Ishikawa (cell line): ENCODE data around the gene FGD3.
A peak's percentile ranks its signal among the peaks of the same experiment; 100 is the strongest.

Experiments used
- CEBPB ChIP-seq: IDR thresholded peaks from 2 replicates; pipeline ENCODE4 v1.6.1; 2012
- CREB1 ChIP-seq: IDR thresholded peaks from 2 replicates; pipeline ENCODE4 v1.6.1; 2012; ENCODE audit warnings: low read depth
- EGR1 ChIP-seq: IDR thresholded peaks from 2 replicates; pipeline ENCODE4 v1.6.1; 2012
- EP300 ChIP-seq: IDR thresholded peaks from 2 replicates; pipeline ENCODE4 v1.6.1; 2012; ENCODE audit warnings: borderline replicate concordance
- FOXM1 ChIP-seq: IDR thresholded peaks from 2 replicates; pipeline ENCODE4 v1.6.1; 2012; ENCODE audit warnings: low read depth, borderline replicate concordance
- NFIC ChIP-seq: IDR thresholded peaks from 2 replicates; pipeline ENCODE4 v1.6.1; 2012
- RAD21 ChIP-seq: IDR thresholded peaks from 2 replicates; pipeline ENCODE4 v1.6.1; 2012; ENCODE audit warnings: low read depth
- TAF1 ChIP-seq: IDR thresholded peaks from 2 replicates; pipeline ENCODE4 v1.6.1; 2012; ENCODE audit warnings: low read depth, mild to moderate bottlenecking
- TCF12 ChIP-seq: IDR thresholded peaks from 2 replicates; pipeline ENCODE4 v1.6.1; 2012; ENCODE audit warnings: low read depth
- TEAD4 ChIP-seq: IDR thresholded peaks from 2 replicates; pipeline ENCODE4 v1.6.1; 2012
- USF1 ChIP-seq: IDR thresholded peaks from 2 replicates; pipeline ENCODE4 v1.6.1; 2012
- YY1 ChIP-seq: IDR thresholded peaks from 2 replicates; pipeline ENCODE4 v1.6.1; 2012; ENCODE audit warnings: low read depth
- ZBTB7A ChIP-seq: IDR thresholded peaks from 2 replicates; pipeline ENCODE4 v1.6.1; 2012; ENCODE audit warnings: low read depth
- TF ChIP-seq, protein P1 (sequence below): IDR thresholded peaks from 2 replicates; pipeline ENCODE4 v1.6.1; 2012; ENCODE audit warnings: low read depth, mild to moderate bottlenecking
- TF ChIP-seq, protein P2 (sequence below): IDR thresholded peaks from 2 replicates; pipeline ENCODE4 v1.6.1; 2012

FGD3 gene

DNA sequence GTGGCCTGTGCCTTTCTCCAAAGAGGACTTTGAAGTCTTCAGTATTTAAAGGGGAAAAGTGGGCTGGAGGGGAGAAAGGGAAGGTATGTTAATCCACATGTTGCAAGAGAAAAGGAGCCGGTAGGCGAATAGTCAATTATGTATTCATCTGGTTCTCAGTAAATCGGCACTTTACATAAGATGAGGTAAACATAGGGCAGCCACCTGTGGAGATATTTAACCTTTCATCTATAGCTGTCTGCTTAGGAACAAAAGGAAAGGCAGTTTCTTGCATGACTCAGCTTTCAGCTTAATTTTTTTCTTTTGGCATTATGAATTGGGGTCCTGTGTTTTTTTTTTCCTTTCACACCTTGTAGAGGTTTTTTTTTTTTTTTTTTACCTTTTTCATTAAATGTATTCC, 42.2 kb downstream of the FGD3 start:
- TF ChIP-seq, protein P1, sequence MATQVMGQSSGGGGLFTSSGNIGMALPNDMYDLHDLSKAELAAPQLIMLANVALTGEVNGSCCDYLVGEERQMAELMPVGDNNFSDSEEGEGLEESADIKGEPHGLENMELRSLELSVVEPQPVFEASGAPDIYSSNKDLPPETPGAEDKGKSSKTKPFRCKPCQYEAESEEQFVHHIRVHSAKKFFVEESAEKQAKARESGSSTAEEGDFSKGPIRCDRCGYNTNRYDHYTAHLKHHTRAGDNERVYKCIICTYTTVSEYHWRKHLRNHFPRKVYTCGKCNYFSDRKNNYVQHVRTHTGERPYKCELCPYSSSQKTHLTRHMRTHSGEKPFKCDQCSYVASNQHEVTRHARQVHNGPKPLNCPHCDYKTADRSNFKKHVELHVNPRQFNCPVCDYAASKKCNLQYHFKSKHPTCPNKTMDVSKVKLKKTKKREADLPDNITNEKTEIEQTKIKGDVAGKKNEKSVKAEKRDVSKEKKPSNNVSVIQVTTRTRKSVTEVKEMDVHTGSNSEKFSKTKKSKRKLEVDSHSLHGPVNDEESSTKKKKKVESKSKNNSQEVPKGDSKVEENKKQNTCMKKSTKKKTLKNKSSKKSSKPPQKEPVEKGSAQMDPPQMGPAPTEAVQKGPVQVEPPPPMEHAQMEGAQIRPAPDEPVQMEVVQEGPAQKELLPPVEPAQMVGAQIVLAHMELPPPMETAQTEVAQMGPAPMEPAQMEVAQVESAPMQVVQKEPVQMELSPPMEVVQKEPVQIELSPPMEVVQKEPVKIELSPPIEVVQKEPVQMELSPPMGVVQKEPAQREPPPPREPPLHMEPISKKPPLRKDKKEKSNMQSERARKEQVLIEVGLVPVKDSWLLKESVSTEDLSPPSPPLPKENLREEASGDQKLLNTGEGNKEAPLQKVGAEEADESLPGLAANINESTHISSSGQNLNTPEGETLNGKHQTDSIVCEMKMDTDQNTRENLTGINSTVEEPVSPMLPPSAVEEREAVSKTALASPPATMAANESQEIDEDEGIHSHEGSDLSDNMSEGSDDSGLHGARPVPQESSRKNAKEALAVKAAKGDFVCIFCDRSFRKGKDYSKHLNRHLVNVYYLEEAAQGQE = no peak
- no peak for TF ChIP-seq FOXM1
- peak; percentile 18; the same call in 1 of the 2 replicates for TF ChIP-seq NFIC
- no peak for TF ChIP-seq TCF12
- no peak for TF ChIP-seq CREB1
- TF ChIP-seq CEBPB = no peak
- no peak for TF ChIP-seq TEAD4
- no peak for TF ChIP-seq YY1
- no peak for TF ChIP-seq EGR1
- TF ChIP-seq EP300 = peak; percentile 19; the same call in 1 of the 2 replicates
- TF ChIP-seq TAF1 = no peak

- TF ChIP-seq TAF1 (no peak), EP300 (no peak), TCF12 (no peak), CREB1 (no peak)
- TF ChIP-seq, protein P1 = no peak
These were observed 43.1 kb downstream of the FGD3 start for GRCh38 chr9:92990461-92990860.

- TF ChIP-seq ZBTB7A (no peak), FOXM1 (no peak), EP300 (no peak), CEBPB (no peak), NFIC (no peak), TCF12 (no peak), USF1 (no peak), TEAD4 (no peak), YY1 (no peak), EGR1 (no peak), RAD21 (no peak), CREB1 (no peak), TAF1 (no peak)
- TF ChIP-seq, protein P1 = no peak
- TF ChIP-seq, protein P2, sequence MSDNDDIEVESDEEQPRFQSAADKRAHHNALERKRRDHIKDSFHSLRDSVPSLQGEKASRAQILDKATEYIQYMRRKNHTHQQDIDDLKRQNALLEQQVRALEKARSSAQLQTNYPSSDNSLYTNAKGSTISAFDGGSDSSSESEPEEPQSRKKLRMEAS = no peak
These were observed 45.2 kb downstream of the FGD3 start for GRCh38 chr9:92992549-92992948.

GRCh38 chr9:93001031-93001430, 53.7 kb downstream of the FGD3 start:
- no peak for TF ChIP-seq TCF12

GRCh38 chr9:93002700-93003099, 55.4 kb downstream of the FGD3 start:
- TF ChIP-seq, protein P2 = no peak
- TF ChIP-seq CREB1 (no peak), TEAD4 (no peak), ZBTB7A (no peak), USF1 (no peak), FOXM1 (no peak), CEBPB (no peak), EGR1 (no peak), NFIC (no peak), TCF12 (no peak), EP300 (no peak), YY1 (no peak), RAD21 (no peak), TAF1 (no peak)
- TF ChIP-seq, protein P1 = no peak
